HepG2 (cell line): ENCODE measurements around the gene FOXD1. TPM values are rescaled to one million over a fixed set of nuclear protein-coding genes. Genes with fewer than 3 reads are reported as not detected.

Experiments
- DPF2 ChIP-seq: sonication (generic); formaldehyde crosslinking; IDR thresholded peaks from 2 replicates; pipeline ENCODE4 v1.4.0; 2020; ENCODE audit warnings: mild to moderate bottlenecking, low read depth, missing genetic modification reagents, borderline replicate concordance
- E2F1 ChIP-seq: sonication (generic); formaldehyde crosslinking; IDR thresholded peaks from 2 replicates; pipeline ENCODE4 v1.5.0; 2020; ENCODE audit warnings: missing genetic modification reagents
- GATAD2A ChIP-seq: IDR thresholded peaks from 2 replicates; pipeline ENCODE4 v1.6.1; 2016
- JARID2 ChIP-seq: sonication (generic); formaldehyde crosslinking; IDR thresholded peaks from 2 replicates; pipeline ENCODE4 v1.8.1; 2023; ENCODE audit warnings: missing genetic modification reagents, inconsistent platforms; ENCODE audit not compliant: insufficient replicate concordance
- PHB2 ChIP-seq: fragments of 450-650 bp; IDR thresholded peaks from 2 replicates; pipeline ENCODE4 v1.6.1; 2018; ENCODE audit not compliant: partially characterized antibody
- SALL1 ChIP-seq: sonication (generic); formaldehyde crosslinking; IDR thresholded peaks from 2 replicates; pipeline ENCODE4 v1.8.0; 2022; ENCODE audit warnings: mild to moderate bottlenecking, missing genetic modification reagents
- UBTF ChIP-seq: sonication (generic); formaldehyde crosslinking; IDR thresholded peaks from 2 replicates; pipeline ENCODE4 v1.4.0; 2020; ENCODE audit warnings: mild to moderate bottlenecking, missing genetic modification reagents
- YEATS4 ChIP-seq: sonication (generic); formaldehyde crosslinking; IDR thresholded peaks from 2 replicates; pipeline ENCODE4 v1.4.0; 2020; ENCODE audit warnings: missing genetic modification reagents, borderline replicate concordance
- ZNF432 ChIP-seq: sonication (generic); formaldehyde crosslinking; IDR thresholded peaks from 2 replicates; pipeline ENCODE4 v1.5.0; 2020; ENCODE audit warnings: missing genetic modification reagents, mild to moderate bottlenecking, borderline replicate concordance
- ZNF547 ChIP-seq: sonication (generic); formaldehyde crosslinking; IDR thresholded peaks from 2 replicates; pipeline ENCODE4 v1.5.1; 2020; ENCODE audit warnings: mild to moderate bottlenecking, missing genetic modification reagents
- ZNF713 ChIP-seq: sonication (generic); formaldehyde crosslinking; IDR thresholded peaks from 2 replicates; pipeline ENCODE4 v1.4.0; 2020; ENCODE audit warnings: mild to moderate bottlenecking, missing genetic modification reagents
- ZNF746 ChIP-seq: sonication (generic); formaldehyde crosslinking; IDR thresholded peaks from 2 replicates; pipeline ENCODE4 v1.8.0; 2022; ENCODE audit warnings: mild to moderate bottlenecking, missing genetic modification reagents
- polyA plus RNA-seq, 8 experiments: library from polyadenylated mRNA; depleted of rRNA in 3 of 8; stranded (reverse) in 7 of 8; unstranded in 1 of 8; fragments of >200 nt; fragmentation: Illumina TruSeq in 4 of 8; extraction: Trizol in 4 of 8; gene quantifications; 2 replicates each; pipeline versions ENCODE4 v1.2.1 to v1.2.3, GENCODE V29; 2011 to 2016; ENCODE audit warnings: low read depth in 4 of 8, missing spikeins in 1 of 8, mixed read lengths in 1 of 8; ENCODE audit not compliant: insufficient read depth in 1 of 8
- total RNA-seq, 5 experiments: library from RNA; depleted of rRNA; stranded (reverse); fragments of >200 nt; fragmentation: Illumina TruSeq; extraction: Trizol; gene quantifications; 2 replicates each; pipeline ENCODE4 v1.2.3, GENCODE V29; 2016; ENCODE audit warnings: low read depth in 1 of 5
- TF ChIP-seq, protein P1 (sequence below): IDR thresholded peaks from 2 replicates; pipeline ENCODE4 v1.6.1; 2016
- TF ChIP-seq, protein P2 (sequence below): sonication (generic); formaldehyde crosslinking; IDR thresholded peaks from 2 replicates; pipeline ENCODE4 v1.4.0; 2020; ENCODE audit warnings: missing genetic modification reagents
- TF ChIP-seq, protein P3 (sequence below): IDR thresholded peaks from 2 replicates; pipeline ENCODE4 v1.6.1; 2016; ENCODE audit warnings: low read depth, missing genetic modification reagents, missing compliant biosample characterization
- TF ChIP-seq, protein P4 (sequence below): IDR thresholded peaks from 2 replicates; pipeline ENCODE4 v1.6.1; 2012; ENCODE audit warnings: inconsistent platforms
- TF ChIP-seq, protein P5 (sequence below): sonication (generic); formaldehyde crosslinking; IDR thresholded peaks from 2 replicates; pipeline ENCODE4 v1.4.0; 2020; ENCODE audit warnings: missing genetic modification reagents

FOXD1 gene
- total and polyA plus RNA-seq, 2 of the 13 experiments (the other 11 are each of a cell fraction or from before 2014, with no cell fraction given) = 0.04 to 0.05 TPM

GRCh38 chr5:73448463-73449136 is at the start of gene FOXD1 (continued):
- TF ChIP-seq ZNF713 (CRISPR knock-in tag) = no peak
- no peak for TF ChIP-seq ZNF746 (CRISPR knock-in tag)
- TF ChIP-seq, protein P1, sequence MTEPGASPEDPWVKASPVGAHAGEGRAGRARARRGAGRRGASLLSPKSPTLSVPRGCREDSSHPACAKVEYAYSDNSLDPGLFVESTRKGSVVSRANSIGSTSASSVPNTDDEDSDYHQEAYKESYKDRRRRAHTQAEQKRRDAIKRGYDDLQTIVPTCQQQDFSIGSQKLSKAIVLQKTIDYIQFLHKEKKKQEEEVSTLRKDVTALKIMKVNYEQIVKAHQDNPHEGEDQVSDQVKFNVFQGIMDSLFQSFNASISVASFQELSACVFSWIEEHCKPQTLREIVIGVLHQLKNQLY (CRISPR knock-in tag) = no peak
- 0 out of 2 replicates have a peak, but pooled peaks have one; percentile 14 for TF ChIP-seq ZNF547
- TF ChIP-seq YEATS4 = no peak
- TF ChIP-seq, protein P2, sequence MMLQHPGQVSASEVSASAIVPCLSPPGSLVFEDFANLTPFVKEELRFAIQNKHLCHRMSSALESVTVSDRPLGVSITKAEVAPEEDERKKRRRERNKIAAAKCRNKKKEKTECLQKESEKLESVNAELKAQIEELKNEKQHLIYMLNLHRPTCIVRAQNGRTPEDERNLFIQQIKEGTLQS = no peak
- no peak for TF ChIP-seq E2F1 (CRISPR knock-in tag)
- TF ChIP-seq JARID2 = no peak
- TF ChIP-seq, protein P3, sequence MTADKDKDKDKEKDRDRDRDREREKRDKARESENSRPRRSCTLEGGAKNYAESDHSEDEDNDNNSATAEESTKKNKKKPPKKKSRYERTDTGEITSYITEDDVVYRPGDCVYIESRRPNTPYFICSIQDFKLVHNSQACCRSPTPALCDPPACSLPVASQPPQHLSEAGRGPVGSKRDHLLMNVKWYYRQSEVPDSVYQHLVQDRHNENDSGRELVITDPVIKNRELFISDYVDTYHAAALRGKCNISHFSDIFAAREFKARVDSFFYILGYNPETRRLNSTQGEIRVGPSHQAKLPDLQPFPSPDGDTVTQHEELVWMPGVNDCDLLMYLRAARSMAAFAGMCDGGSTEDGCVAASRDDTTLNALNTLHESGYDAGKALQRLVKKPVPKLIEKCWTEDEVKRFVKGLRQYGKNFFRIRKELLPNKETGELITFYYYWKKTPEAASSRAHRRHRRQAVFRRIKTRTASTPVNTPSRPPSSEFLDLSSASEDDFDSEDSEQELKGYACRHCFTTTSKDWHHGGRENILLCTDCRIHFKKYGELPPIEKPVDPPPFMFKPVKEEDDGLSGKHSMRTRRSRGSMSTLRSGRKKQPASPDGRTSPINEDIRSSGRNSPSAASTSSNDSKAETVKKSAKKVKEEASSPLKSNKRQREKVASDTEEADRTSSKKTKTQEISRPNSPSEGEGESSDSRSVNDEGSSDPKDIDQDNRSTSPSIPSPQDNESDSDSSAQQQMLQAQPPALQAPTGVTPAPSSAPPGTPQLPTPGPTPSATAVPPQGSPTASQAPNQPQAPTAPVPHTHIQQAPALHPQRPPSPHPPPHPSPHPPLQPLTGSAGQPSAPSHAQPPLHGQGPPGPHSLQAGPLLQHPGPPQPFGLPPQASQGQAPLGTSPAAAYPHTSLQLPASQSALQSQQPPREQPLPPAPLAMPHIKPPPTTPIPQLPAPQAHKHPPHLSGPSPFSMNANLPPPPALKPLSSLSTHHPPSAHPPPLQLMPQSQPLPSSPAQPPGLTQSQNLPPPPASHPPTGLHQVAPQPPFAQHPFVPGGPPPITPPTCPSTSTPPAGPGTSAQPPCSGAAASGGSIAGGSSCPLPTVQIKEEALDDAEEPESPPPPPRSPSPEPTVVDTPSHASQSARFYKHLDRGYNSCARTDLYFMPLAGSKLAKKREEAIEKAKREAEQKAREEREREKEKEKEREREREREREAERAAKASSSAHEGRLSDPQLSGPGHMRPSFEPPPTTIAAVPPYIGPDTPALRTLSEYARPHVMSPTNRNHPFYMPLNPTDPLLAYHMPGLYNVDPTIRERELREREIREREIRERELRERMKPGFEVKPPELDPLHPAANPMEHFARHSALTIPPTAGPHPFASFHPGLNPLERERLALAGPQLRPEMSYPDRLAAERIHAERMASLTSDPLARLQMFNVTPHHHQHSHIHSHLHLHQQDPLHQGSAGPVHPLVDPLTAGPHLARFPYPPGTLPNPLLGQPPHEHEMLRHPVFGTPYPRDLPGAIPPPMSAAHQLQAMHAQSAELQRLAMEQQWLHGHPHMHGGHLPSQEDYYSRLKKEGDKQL = no peak
- TF ChIP-seq, protein P4, sequence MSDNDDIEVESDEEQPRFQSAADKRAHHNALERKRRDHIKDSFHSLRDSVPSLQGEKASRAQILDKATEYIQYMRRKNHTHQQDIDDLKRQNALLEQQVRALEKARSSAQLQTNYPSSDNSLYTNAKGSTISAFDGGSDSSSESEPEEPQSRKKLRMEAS = peak; percentile 53
- TF ChIP-seq SALL1 (CRISPR knock-in tag) = 0 out of 2 replicates have a peak, but pooled peaks have one; percentile 15
- no peak for TF ChIP-seq PHB2
- TF ChIP-seq DPF2 = no peak
- no peak; the same call in 1 of the 2 replicates for TF ChIP-seq UBTF (CRISPR knock-in tag)
- TF ChIP-seq, protein P5, sequence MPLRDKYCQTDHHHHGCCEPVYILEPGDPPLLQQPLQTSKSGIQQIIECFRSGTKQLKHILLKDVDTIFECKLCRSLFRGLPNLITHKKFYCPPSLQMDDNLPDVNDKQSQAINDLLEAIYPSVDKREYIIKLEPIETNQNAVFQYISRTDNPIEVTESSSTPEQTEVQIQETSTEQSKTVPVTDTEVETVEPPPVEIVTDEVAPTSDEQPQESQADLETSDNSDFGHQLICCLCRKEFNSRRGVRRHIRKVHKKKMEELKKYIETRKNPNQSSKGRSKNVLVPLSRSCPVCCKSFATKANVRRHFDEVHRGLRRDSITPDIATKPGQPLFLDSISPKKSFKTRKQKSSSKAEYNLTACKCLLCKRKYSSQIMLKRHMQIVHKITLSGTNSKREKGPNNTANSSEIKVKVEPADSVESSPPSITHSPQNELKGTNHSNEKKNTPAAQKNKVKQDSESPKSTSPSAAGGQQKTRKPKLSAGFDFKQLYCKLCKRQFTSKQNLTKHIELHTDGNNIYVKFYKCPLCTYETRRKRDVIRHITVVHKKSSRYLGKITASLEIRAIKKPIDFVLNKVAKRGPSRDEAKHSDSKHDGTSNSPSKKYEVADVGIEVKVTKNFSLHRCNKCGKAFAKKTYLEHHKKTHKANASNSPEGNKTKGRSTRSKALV (CRISPR knock-in tag) = peak; percentile 93
- TF ChIP-seq GATAD2A = no peak
- no peak for TF ChIP-seq ZNF432 (CRISPR knock-in tag)
